H1 (cell line): ENCODE measurements around the gene VIM. TPM values are rescaled to one million over a fixed set of nuclear protein-coding genes. Genes with fewer than 3 reads are reported as not detected.

ENCODE experiments used
- CTCF ChIA-PET: fragments of 300-600 bp; sonication (Branson Sonifier 250); formaldehyde crosslinking; loops from one replicate; lab custom pipeline; 2021; ENCODE audit not compliant: partially characterized antibody; lab: Charles Lee
- POLR2A ChIA-PET: fragments of 300-600 bp; sonication (Branson Sonifier 250); formaldehyde crosslinking; loops from one replicate; lab custom pipeline; 2021; ENCODE audit warnings: inconsistent platforms; ENCODE audit not compliant: partially characterized antibody; lab: Charles Lee
- DNase-seq, 2 experiments: peaks; one replicate each; pipeline versions ENCODE4 v3.0.0 to v3.0.0-alpha.2; 2010 to 2022; ENCODE audit warnings: low spot score in 2 of 2, low read depth in 1 of 2, mixed read lengths in 1 of 2
- FAIRE-seq: peaks from 2 replicates; lab custom pipeline; 2011; peaks lifted over from hg19 to GRCh38; lab: Jason Lieb, UNC
- H2AFZ ChIP-seq: 2 replicates; pipeline ENCODE4 v1.8.1; 2012; ENCODE audit warnings: low read length, inconsistent platforms
- H2AK5ac ChIP-seq: 2 replicates; pipeline ENCODE4 v1.6.1; 2013; ENCODE audit warnings: low read depth, low read length
- H2BK120ac ChIP-seq: replicated peaks from 2 replicates; pipeline ENCODE3; 2013; ENCODE audit warnings: low read depth, low read length, inconsistent platforms
- H2BK12ac ChIP-seq: 2 replicates; pipeline ENCODE4 v1.6.1; 2013; ENCODE audit warnings: low read depth, low read length
- H2BK15ac ChIP-seq: 2 replicates; pipeline ENCODE4 v1.6.1; 2013; ENCODE audit warnings: low read length
- H2BK20ac ChIP-seq: 2 replicates; pipeline ENCODE4 v1.6.1; 2013; ENCODE audit warnings: low read length
- H2BK5ac ChIP-seq: 2 replicates; pipeline ENCODE4 v1.6.1; 2013; ENCODE audit warnings: low read depth, low read length
- H3K14ac ChIP-seq: 2 replicates; pipeline ENCODE4 v1.6.1; 2013; ENCODE audit warnings: inconsistent platforms; ENCODE audit not compliant: insufficient read length
- H3K18ac ChIP-seq: 2 replicates; pipeline ENCODE4 v1.6.1; 2013; ENCODE audit warnings: low read length; ENCODE audit errors: extremely low read depth
- H3K23ac ChIP-seq: 2 replicates; pipeline ENCODE4 v1.6.1; 2013; ENCODE audit warnings: inconsistent platforms; ENCODE audit not compliant: insufficient read length
- H3K23me2 ChIP-seq: 2 replicates; pipeline ENCODE4 v1.6.1; 2013; ENCODE audit warnings: low read depth, low read length
- H3K27ac ChIP-seq: 2 replicates; pipeline ENCODE4 v1.6.1; 2011; ENCODE audit warnings: low read depth, low read length, inconsistent platforms
- H3K27me3 ChIP-seq, 4 experiments: replicated peaks in 1 of 4; 1 replicate in 1 of 4; 2 replicates in 3 of 4; pipeline versions ENCODE4 v1.6.1 to v1.8.1; 2011 to 2013; ENCODE audit warnings: low read length in 3 of 4, mild to moderate bottlenecking in 3 of 4, inconsistent platforms in 2 of 4, mixed read lengths in 2 of 4, moderate library complexity in 1 of 4; ENCODE audit not compliant: control insufficient read depth in 3 of 4, insufficient read depth in 3 of 4; ENCODE audit errors: extremely low read depth in 1 of 4
- H3K36me3 ChIP-seq, 4 experiments: 2 replicates each; pipeline versions ENCODE4 v1.6.1 to v1.8.1; 2011 to 2013; ENCODE audit warnings: mild to moderate bottlenecking in 4 of 4, low read length in 3 of 4, moderate library complexity in 2 of 4, control low read depth in 1 of 4, inconsistent platforms in 1 of 4; ENCODE audit not compliant: insufficient read depth in 4 of 4, control insufficient read depth in 2 of 4
- H3K4ac ChIP-seq: replicated peaks from 2 replicates; pipeline ENCODE3; 2013; ENCODE audit warnings: low read length, low read depth, mixed read lengths, inconsistent platforms; ENCODE audit not compliant: insufficient read length
- H3K4me1 ChIP-seq, 4 experiments: replicated peaks in 1 of 4; 1 replicate in 1 of 4; 2 replicates in 3 of 4; pipeline versions ENCODE4 v1.6.1 to v1.8.1; 2011 to 2013; ENCODE audit warnings: low read length in 3 of 4, inconsistent platforms in 2 of 4, mixed read lengths in 1 of 4; ENCODE audit not compliant: insufficient read depth in 4 of 4, control insufficient read depth in 3 of 4
- H3K4me2 ChIP-seq, 2 experiments: 2 replicates each; pipeline versions ENCODE4 v1.6.1 to v1.8.1; 2011 to 2013; ENCODE audit warnings: low read depth in 2 of 2, low read length in 2 of 2, control low read depth in 1 of 2, inconsistent platforms in 1 of 2, mild to moderate bottlenecking in 1 of 2; ENCODE audit not compliant: insufficient read depth in 1 of 2
- H3K4me3 ChIP-seq, 4 experiments: fragments of 200-600, 300-600 bp in 1 of 4; sonication (generic), shearing (Covaris generic), sonication (Bioruptor Twin) in 1 of 4; 2 replicates each; pipeline versions ENCODE4 v1.5.1 to v1.8.1; 2011 to 2016; ENCODE audit warnings: low read length in 4 of 4, low read depth in 3 of 4, control low read depth in 2 of 4, inconsistent platforms in 2 of 4, mild to moderate bottlenecking in 2 of 4, mixed read lengths in 1 of 4, moderate library complexity in 1 of 4; ENCODE audit not compliant: insufficient read depth in 2 of 4; ENCODE audit errors: extremely low read depth in 1 of 4
- H3K56ac ChIP-seq: replicated peaks from 2 replicates; pipeline ENCODE3; 2013; ENCODE audit warnings: low read depth, mild to moderate bottlenecking, mixed read lengths, low read length, inconsistent platforms; ENCODE audit not compliant: insufficient read length
- H3K79me1 ChIP-seq: 2 replicates; pipeline ENCODE4 v1.6.1; 2013; ENCODE audit warnings: low read depth, low read length, control low read depth
- H3K79me2 ChIP-seq, 2 experiments: 2 replicates each; pipeline versions ENCODE4 v1.6.1 to v1.8.1; 2012 to 2013; ENCODE audit warnings: low read length in 2 of 2, mild to moderate bottlenecking in 2 of 2, inconsistent platforms in 1 of 2; ENCODE audit not compliant: insufficient read depth in 2 of 2, control insufficient read depth in 1 of 2
- H3K9ac ChIP-seq, 4 experiments: replicated peaks in 1 of 4; 1 replicate in 1 of 4; 2 replicates in 3 of 4; pipeline versions ENCODE4 v1.6.1 to v1.8.1; 2011 to 2013; ENCODE audit warnings: low read depth in 3 of 4, low read length in 3 of 4, control low read depth in 2 of 4, mild to moderate bottlenecking in 2 of 4, moderate library complexity in 2 of 4, inconsistent platforms in 1 of 4; ENCODE audit errors: extremely low read depth in 1 of 4
- H3K9me3 ChIP-seq, 2 experiments: 2 replicates each; pipeline versions ENCODE4 v1.6.1 to v1.8.1; 2012 to 2013; ENCODE audit warnings: mild to moderate bottlenecking in 2 of 2, moderate library complexity in 2 of 2, control low read depth in 1 of 2, inconsistent platforms in 1 of 2, low read depth in 1 of 2, low read length in 1 of 2, mixed read lengths in 1 of 2; ENCODE audit not compliant: insufficient read depth in 2 of 2
- H4K20me1 ChIP-seq, 2 experiments: replicated peaks in 1 of 2; 2 replicates each; pipeline versions ENCODE3 to v1.8.1; 2011 to 2013; ENCODE audit warnings: inconsistent platforms in 2 of 2, low read length in 2 of 2, mild to moderate bottlenecking in 1 of 2; ENCODE audit not compliant: insufficient read depth in 2 of 2, control insufficient read depth in 1 of 2
- H4K5ac ChIP-seq: 2 replicates; pipeline ENCODE4 v1.6.1; 2013; ENCODE audit warnings: low read length, low read depth, mixed read lengths, inconsistent platforms; ENCODE audit not compliant: insufficient read length
- H4K8ac ChIP-seq: 2 replicates; pipeline ENCODE4 v1.8.0; 2013; ENCODE audit warnings: mild to moderate bottlenecking, moderate library complexity, low read length, inconsistent platforms; ENCODE audit not compliant: insufficient read depth; ENCODE audit errors: extremely low read depth
- H4K91ac ChIP-seq: replicated peaks from 2 replicates; pipeline ENCODE3; 2013; ENCODE audit warnings: low read length, mixed read lengths, inconsistent platforms; ENCODE audit not compliant: insufficient read length
- EP300 ChIP-seq, 2 experiments: IDR thresholded peaks; 1 replicate in 1 of 2; 2 replicates in 1 of 2; pipeline ENCODE4 v1.6.1; 2011 to 2012; ENCODE audit warnings: low read depth in 2 of 2, low read length in 2 of 2, mild to moderate bottlenecking in 2 of 2, borderline replicate concordance in 1 of 2, inconsistent platforms in 1 of 2, moderate library complexity in 1 of 2
- WGBS, 2 experiments: shearing (Covaris generic) in 1 of 2; methylation state at CpG; one replicate each; pipeline versions ENCODE4 v1.1.6 to v1.1.7; 2013 to 2015; ENCODE audit warnings: low lambda C conversion rate in 2 of 2, mixed read lengths in 2 of 2, inconsistent platforms in 1 of 2, low coverage in 1 of 2, missing lambda C conversion rate in 1 of 2; ENCODE audit not compliant: insufficient replicate concordance in 2 of 2, insufficient coverage in 1 of 2, insufficient read length in 1 of 2; ENCODE audit errors: extremely low coverage in 1 of 2, missing lambda C conversion rate in 1 of 2; 5-methylcytosine and 5-hydroxymethylcytosine counted together
- polyA plus RNA-seq, 7 experiments: library from polyadenylated mRNA; depleted of rRNA in 3 of 7; stranded (reverse) in 5 of 7; unstranded in 2 of 7; fragments of >200 nt in 5 of 7; fragments of 200-250 nt in 2 of 7; gene quantifications; 1 replicate in 5 of 7; 2 replicates in 1 of 7; 4 replicates in 1 of 7; pipeline versions ENCODE4 v1.2.1 to v1.2.3, GENCODE V29; 2011 to 2013; ENCODE audit warnings: missing spikeins in 2 of 7, mixed read lengths in 2 of 7
- total RNA-seq: library from RNA; stranded (reverse); fragmentation: NEBNext Ultra II Directional; extraction: Animal tissue kit (Norgen Biotek cat#: 25700); gene quantifications from 2 replicates; pipeline ENCODE4 v1.2.1, GENCODE V29; 2021
- TF ChIP-seq, protein P1 (sequence below): IDR thresholded peaks from 2 replicates; pipeline ENCODE4 v1.6.1; 2011; ENCODE audit warnings: low read depth, mild to moderate bottlenecking, low read length; ENCODE audit not compliant: insufficient read depth

The VIM gene
- total and polyA plus RNA-seq, 2 of the 8 experiments (the other 6 are each of a cell fraction or from before 2014, with no cell fraction given), result 347 to 372 TPM

DNA sequence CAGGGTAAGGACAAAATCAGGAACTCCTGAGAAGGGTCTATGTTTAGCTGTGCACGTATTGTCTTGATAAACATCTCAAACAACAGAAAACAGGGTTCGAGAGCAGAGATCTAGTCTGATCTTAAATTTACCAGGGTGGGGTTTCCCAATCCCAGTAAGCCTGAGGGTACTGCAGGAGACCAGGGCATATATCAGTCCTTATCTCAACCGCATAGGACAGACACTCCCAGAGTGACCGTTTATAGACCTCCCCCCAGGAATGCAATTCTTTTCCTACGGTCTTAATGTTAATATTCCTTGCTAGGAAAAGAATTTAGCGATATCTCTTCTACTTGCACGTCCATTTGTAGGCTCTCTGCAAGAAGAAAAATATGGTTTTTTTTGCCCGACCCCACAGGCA lies 35.5 kb downstream of the VIM start:
- peak in 1 of 2 experiments; percentile 88; a peak in 1 of 3 replicates for TF ChIP-seq EP300 (IDR thresholded peaks at IDR 0.05; ENCODE audit: borderline replicate concordance in 1 of 2, low read depth in 2 of 2, low read length in 2 of 2)
- TF ChIP-seq, protein P1, sequence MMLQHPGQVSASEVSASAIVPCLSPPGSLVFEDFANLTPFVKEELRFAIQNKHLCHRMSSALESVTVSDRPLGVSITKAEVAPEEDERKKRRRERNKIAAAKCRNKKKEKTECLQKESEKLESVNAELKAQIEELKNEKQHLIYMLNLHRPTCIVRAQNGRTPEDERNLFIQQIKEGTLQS, result no peak
- H3K4me2 ChIP-seq, result no peak overlapping the region

More for the DNA sequence above, 35.5 kb downstream of the VIM start:
- Histone ChIP-seq H4K20me1 (no peaks in the 10 kb centered on the region), H2BK120ac (no peak overlapping the region), H2BK15ac (no peak overlapping the region), H3K79me2 (no peaks in the 10 kb centered on the region), H3K4me3 (no peak overlapping the region), H4K91ac (no peak overlapping the region), H3K36me3 (no peaks in the 10 kb centered on the region), H4K8ac (no peak overlapping the region), H2BK12ac (no peak overlapping the region), H3K4me1 (peaks cover 0 to 3% (median 0%) of the 10 kb centered on the region in 4 experiments; a peak in 1 of 7 replicates), H4K5ac (no peak overlapping the region), H3K4ac (no peak overlapping the region), H2AFZ (no peak overlapping the region), H3K18ac (no peak overlapping the region), H3K79me1 (no peaks in the 10 kb centered on the region), H3K23me2 (no peaks in the 10 kb centered on the region), H3K27me3 (no peaks in the 10 kb centered on the region), H2AK5ac (no peak overlapping the region), H3K9me3 (peaks cover 9 to 19% of the 10 kb centered on the region in 2 experiments), H3K56ac (no peak overlapping the region), H3K9ac (no peak overlapping the region), H3K27ac (no peak overlapping the region), H3K23ac (no peak overlapping the region), H3K14ac (no peak overlapping the region), H2BK20ac (no peak overlapping the region), H2BK5ac (no peak overlapping the region)
- POLR2A ChIA-PET, result no interaction called here
- DNase-seq, result no peak
- CTCF ChIA-PET, result interaction anchor here (0.5 kb wide), 1 partner anchor 422 kb away, joined by 3 read pairs; no protein-coding TSS in a partner anchor
- FAIRE-seq, result no peak
- WGBS, 2 experiments, result 78% methylated on average over 8 of the region's 8 CpGs; no CpG with 5 or more reads in 1 of the 2 experiments
